Measurements from ENCODE around the gene DHX57.

Gene DHX57

GRCh38 chr2:38754049-38754448 is 121.7 kb downstream of the DHX57 start:
- no peak overlapping the region for H3K4me3 ChIP-seq (ENCODE audit: low read depth, low read length)
- DNase-seq (ENCODE audit: low read depth), result no peak
- TF ChIP-seq CTCF (IDR thresholded peaks at IDR 0.05; ENCODE audit: low read depth, low read length, missing control alignments), result no peak
- in situ Hi-C loops (cut with HindIII; ENCODE audit: low sequenced_read_pairs), result no loop called here

GRCh38 chr2:38751596-38752410 is 123.9 kb downstream of the DHX57 start:
- no peak for DNase-seq (ENCODE audit: low read depth)
- H3K4me3 ChIP-seq (ENCODE audit: low read depth, low read length), result peak overlapping the region; percentile 97
- in situ Hi-C loops (cut with HindIII; ENCODE audit: low sequenced_read_pairs), result no loop called here
- no peak for TF ChIP-seq CTCF (IDR thresholded peaks at IDR 0.05; ENCODE audit: low read depth, low read length, missing control alignments)

- DNase-seq (ENCODE audit: low read depth), result peak; percentile 98
- TF ChIP-seq CTCF (IDR thresholded peaks at IDR 0.05; ENCODE audit: low read depth, low read length, missing control alignments), result no peak
- peak within 1 kb of the TSS; percentile 97 for H3K4me3 ChIP-seq (ENCODE audit: low read depth, low read length)
- in situ Hi-C loops (cut with HindIII; ENCODE audit: low sequenced_read_pairs), result no loop called here
These were observed 124.7 kb downstream of the DHX57 start, which contains the start of gene SRSF7 for GRCh38 chr2:38750891-38751595. Gene SRSF7, minus strand, starts transcription at chr2:38751361. Its CDS starts 105 bp downstream, at chr2:38751256.

DNA sequence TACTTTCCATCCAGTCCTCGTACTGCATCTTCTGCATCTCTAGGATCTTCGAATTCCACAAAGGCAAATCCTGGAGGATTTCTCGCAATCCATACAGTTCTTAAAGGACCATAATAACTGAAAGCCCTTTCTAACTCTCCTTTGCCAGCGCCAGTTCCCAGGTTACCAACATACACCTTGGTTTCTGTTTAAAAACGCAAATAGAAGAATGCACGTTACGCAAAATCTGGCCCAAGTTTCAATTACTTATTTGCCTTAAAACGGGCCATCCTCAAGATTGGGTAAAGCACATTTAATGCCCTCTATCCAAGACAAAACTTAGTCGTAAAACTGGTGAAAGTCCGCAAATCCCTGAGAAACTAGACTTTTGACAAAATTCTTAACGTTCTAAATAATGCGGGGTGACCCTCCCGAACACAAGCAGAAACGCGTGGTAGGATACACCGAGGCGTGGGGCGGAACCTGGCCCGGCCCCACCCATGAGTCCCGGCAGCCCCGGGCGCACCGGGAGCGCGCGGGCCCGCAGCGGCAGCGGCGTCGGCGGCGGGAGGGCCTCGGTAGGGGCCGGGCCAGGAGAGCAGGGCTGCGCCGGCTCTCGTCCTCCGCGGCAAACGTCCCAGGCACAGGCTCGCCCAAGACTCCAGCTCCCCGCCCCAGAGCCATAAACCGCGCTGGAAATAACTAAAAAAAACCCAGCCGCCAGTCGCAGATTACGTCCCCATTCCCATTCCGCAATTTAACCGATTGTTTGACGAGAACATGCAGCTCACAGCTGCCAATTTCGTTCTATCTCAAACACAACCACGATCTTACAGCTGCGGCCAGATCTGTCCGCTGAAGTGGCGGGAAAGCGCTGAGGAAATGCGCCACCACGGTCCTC is 125.5 kb downstream of the DHX57 start:
- TF ChIP-seq CTCF (IDR thresholded peaks at IDR 0.05; ENCODE audit: low read depth, low read length, missing control alignments), result no peak
- in situ Hi-C loops (cut with HindIII; ENCODE audit: low sequenced_read_pairs), result no loop called here
- H3K4me3 ChIP-seq (ENCODE audit: low read depth, low read length), result peak overlapping the region; percentile 97

DNA sequence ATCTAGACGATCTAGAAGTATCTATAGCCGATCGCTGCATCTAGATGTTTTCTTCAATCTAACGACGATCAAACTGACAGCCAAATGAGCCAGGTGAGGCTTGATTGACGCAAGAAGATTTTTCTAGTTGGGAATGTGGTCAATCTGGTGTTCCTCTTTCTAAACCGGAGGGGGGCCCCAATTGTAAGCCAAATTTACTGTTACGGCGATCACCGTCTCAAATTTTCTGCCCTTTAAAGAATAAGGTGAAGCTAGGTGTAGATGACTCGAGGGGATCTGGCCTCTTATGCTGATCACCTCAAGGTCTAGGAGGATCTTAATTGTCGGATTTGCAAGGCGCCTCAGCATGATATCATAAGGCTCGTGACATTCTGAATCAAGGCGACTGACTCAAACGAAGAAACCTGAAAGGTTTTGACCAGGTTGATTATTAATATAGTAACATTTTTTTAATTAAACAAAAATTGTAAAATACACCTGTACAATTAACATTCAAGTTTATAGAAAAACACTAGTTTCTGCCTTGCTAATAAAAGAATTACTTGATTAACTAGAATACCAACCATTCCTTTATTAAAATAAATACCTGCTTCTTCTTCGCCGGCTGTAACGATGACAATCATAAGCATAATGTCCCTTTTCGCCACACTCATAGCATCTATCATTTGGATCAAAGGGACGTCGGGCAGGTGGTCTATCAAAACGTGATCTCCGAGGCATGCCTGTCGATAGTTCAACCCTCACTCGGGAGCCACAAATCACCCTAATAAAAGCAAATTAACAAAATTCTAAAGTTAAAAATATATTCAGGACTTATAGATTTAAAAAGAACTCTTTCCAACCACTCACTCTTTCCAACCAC is 126.6 kb downstream of the DHX57 start:
- no peak for DNase-seq (ENCODE audit: low read depth)
- peak overlapping the region; percentile 97 for H3K4me3 ChIP-seq (ENCODE audit: low read depth, low read length)
- no peak for TF ChIP-seq CTCF (IDR thresholded peaks at IDR 0.05; ENCODE audit: low read depth, low read length, missing control alignments)
- in situ Hi-C loops (cut with HindIII; ENCODE audit: low sequenced_read_pairs), result loop anchor here (25.0 kb wide), 2 partner anchors 437 to 687 kb away; no protein-coding TSS in a partner anchor

More for the DNA sequence above, 125.5 kb downstream of the DHX57 start:
- no peak for DNase-seq (ENCODE audit: low read depth)
